SK-N-SH (cell line): ENCODE results near the gene OBSL1. TPM values are rescaled to one million over a fixed set of nuclear protein-coding genes. Genes with fewer than 3 reads are reported as not detected.

Experiments
- CTCF ChIA-PET: fragments of 300-600, 350-600 bp; formaldehyde crosslinking; extraction: SDS; loops from one replicate; lab custom pipeline; 2021; lab: Yijun Ruan, JAX
- POLR2A ChIA-PET: fragments of 350-600 bp; sonication (Branson Sonifier 250); formaldehyde crosslinking; extraction: SDS; loops from one replicate; lab custom pipeline; 2020; ENCODE audit warnings: antibody characterized with exemption, inconsistent platforms; lab: Yijun Ruan, JAX
- DNase-seq: peaks from one replicate; pipeline ENCODE4 v3.0.0; 2012
- H2AFZ ChIP-seq: fragments of 200-600 bp; sonication (generic); 2 replicates; pipeline ENCODE4 v1.8.1; 2016; ENCODE audit warnings: antibody characterized with exemption, mild to moderate bottlenecking, low read depth
- H3F3A ChIP-seq: fragments of 200-600 bp; sonication (generic); replicated peaks from 2 replicates; pipeline ENCODE3; 2016; ENCODE audit warnings: antibody characterized with exemption, mild to moderate bottlenecking; ENCODE audit not compliant: insufficient read depth
- H3K27ac ChIP-seq, 2 experiments: fragments of 200-500 bp in 1 of 2; fragments of 200-600 bp in 1 of 2; sonication (Bioruptor generic) in 1 of 2; sonication (generic), shearing (Covaris generic) in 1 of 2; 2 replicates each; pipeline versions ENCODE4 v1.5.1 to v1.6.1; 2014 to 2016; ENCODE audit warnings: low read depth in 2 of 2, inconsistent platforms in 1 of 2, low read length in 1 of 2, mild to moderate bottlenecking in 1 of 2, mixed read lengths in 1 of 2
- H3K27me3 ChIP-seq: fragments of 200-600 bp; sonication (generic), shearing (Covaris generic); 2 replicates; pipeline ENCODE4 v1.6.1; 2016; ENCODE audit warnings: mixed run types; ENCODE audit not compliant: insufficient read depth
- H3K36me3 ChIP-seq, 2 experiments: fragments of 200-500 bp in 1 of 2; fragments of 200-600 bp in 1 of 2; sonication (Bioruptor generic) in 1 of 2; sonication (generic) in 1 of 2; replicated peaks in 1 of 2; 2 replicates each; pipeline versions ENCODE3 to v1.5.1; 2014 to 2016; ENCODE audit warnings: low read length in 1 of 2, mild to moderate bottlenecking in 1 of 2; ENCODE audit not compliant: insufficient read depth in 2 of 2, control insufficient read depth in 1 of 2
- H3K4me1 ChIP-seq, 2 experiments: fragments of 200-500 bp in 1 of 2; fragments of 200-600 bp in 1 of 2; sonication (Bioruptor generic) in 1 of 2; sonication (generic), shearing (Covaris generic) in 1 of 2; 2 replicates each; pipeline versions ENCODE4 v1.5.1 to v1.6.1; 2014 to 2016; ENCODE audit warnings: low read depth in 1 of 2, low read length in 1 of 2, mixed run types in 1 of 2; ENCODE audit not compliant: insufficient read depth in 2 of 2, control insufficient read depth in 1 of 2
- H3K4me2 ChIP-seq: fragments of 200-600 bp; sonication (generic), shearing (Covaris generic); 2 replicates; pipeline ENCODE4 v1.6.1; 2017; ENCODE audit warnings: mixed run types
- H3K4me3 ChIP-seq, 2 experiments: fragments of 200-500 bp in 1 of 2; fragments of 200-600 bp in 1 of 2; sonication (Bioruptor generic) in 1 of 2; sonication (generic), shearing (Covaris generic) in 1 of 2; 2 replicates each; pipeline versions ENCODE4 v1.5.1 to v1.8.1; 2014 to 2016; ENCODE audit warnings: low read depth in 2 of 2, inconsistent platforms in 1 of 2, low read length in 1 of 2, mild to moderate bottlenecking in 1 of 2, mixed read lengths in 1 of 2, moderate library complexity in 1 of 2
- H3K79me2 ChIP-seq: fragments of 200-600 bp; sonication (generic); 2 replicates; pipeline ENCODE4 v1.8.1; 2017; ENCODE audit warnings: mild to moderate bottlenecking; ENCODE audit not compliant: insufficient read depth
- H3K9ac ChIP-seq: fragments of 200-600 bp; sonication (generic); 2 replicates; pipeline ENCODE4 v1.6.1; 2017; ENCODE audit warnings: mixed run types
- H3K9me2 ChIP-seq: fragments of 200-600 bp; sonication (generic); 2 replicates; pipeline ENCODE4 v1.6.1; 2017; ENCODE audit warnings: mixed run types
- H3K9me3 ChIP-seq: fragments of 200-600 bp; sonication (generic); 2 replicates; pipeline ENCODE4 v1.6.1; 2017; ENCODE audit warnings: mixed run types, mild to moderate bottlenecking, moderate library complexity
- H4K20me1 ChIP-seq: fragments of 200-600 bp; sonication (generic); 2 replicates; pipeline ENCODE4 v1.6.1; 2017; ENCODE audit warnings: mild to moderate bottlenecking, mixed run types; ENCODE audit not compliant: insufficient read depth
- CHD2 ChIP-seq: fragments of 150-350 bp; IDR thresholded peaks from 2 replicates; pipeline ENCODE4 v1.6.1; 2018; ENCODE audit warnings: low read length; ENCODE audit not compliant: partially characterized antibody
- EZH2phosphoT487 ChIP-seq: fragments of 200-600 bp; sonication (generic); IDR thresholded peaks from 2 replicates; pipeline ENCODE4 v1.6.1; 2017; ENCODE audit warnings: low read depth, mixed run types, mild to moderate bottlenecking, antibody characterized with exemption, moderate library complexity, borderline replicate concordance
- JUND ChIP-seq: IDR thresholded peaks from 2 replicates; pipeline ENCODE4 v1.4.0; 2012
- NFIC ChIP-seq: IDR thresholded peaks from 2 replicates; pipeline ENCODE4 v1.4.0; 2012; ENCODE audit warnings: borderline replicate concordance
- RAD21 ChIP-seq: IDR thresholded peaks from 2 replicates; pipeline ENCODE4 v1.6.1; 2012; ENCODE audit warnings: mild to moderate bottlenecking, low read length
- RCOR1 ChIP-seq: fragments of 150-350 bp; IDR thresholded peaks from 2 replicates; pipeline ENCODE4 v1.6.1; 2017; ENCODE audit warnings: antibody characterized with exemption, low read length
- RFX5 ChIP-seq: IDR thresholded peaks from 2 replicates; pipeline ENCODE4 v1.6.1; 2012; ENCODE audit warnings: mild to moderate bottlenecking, improper control_type of control experiment, low read length
- SMC3 ChIP-seq: IDR thresholded peaks from 2 replicates; pipeline ENCODE4 v1.6.1; 2012; ENCODE audit warnings: low read depth, low read length, improper control_type of control experiment
- YY1 ChIP-seq: IDR thresholded peaks from 2 replicates; pipeline ENCODE4 v1.4.0; 2012; ENCODE audit warnings: low read depth, mild to moderate bottlenecking
- WGBS: methylation state at CpG from one replicate; pipeline ENCODE4 v1.1.6; 2017; ENCODE audit warnings: low lambda C conversion rate; 5-methylcytosine and 5-hydroxymethylcytosine counted together
- polyA plus RNA-seq, 3 experiments: library from polyadenylated mRNA; depleted of rRNA; stranded (reverse); fragments of >200 nt; gene quantifications; 2 replicates each; pipeline ENCODE4 v1.2.3, GENCODE V29; 2012
- TF ChIP-seq, protein P1 (sequence below): fragments of 150-350 bp; IDR thresholded peaks from 2 replicates; pipeline ENCODE4 v1.6.1; 2017; ENCODE audit warnings: antibody characterized with exemption, low read length, low read depth, borderline replicate concordance
- TF ChIP-seq, protein P2 (sequence below): fragments of 200-600 bp; sonication (generic); IDR thresholded peaks from 2 replicates; pipeline ENCODE4 v1.6.1; 2017; ENCODE audit warnings: antibody characterized with exemption, mild to moderate bottlenecking, moderate library complexity

The OBSL1 gene
- polyA plus RNA-seq, 1 of the 3 experiments (the other 2 are of a cell fraction): 93.0 TPM

DNA sequence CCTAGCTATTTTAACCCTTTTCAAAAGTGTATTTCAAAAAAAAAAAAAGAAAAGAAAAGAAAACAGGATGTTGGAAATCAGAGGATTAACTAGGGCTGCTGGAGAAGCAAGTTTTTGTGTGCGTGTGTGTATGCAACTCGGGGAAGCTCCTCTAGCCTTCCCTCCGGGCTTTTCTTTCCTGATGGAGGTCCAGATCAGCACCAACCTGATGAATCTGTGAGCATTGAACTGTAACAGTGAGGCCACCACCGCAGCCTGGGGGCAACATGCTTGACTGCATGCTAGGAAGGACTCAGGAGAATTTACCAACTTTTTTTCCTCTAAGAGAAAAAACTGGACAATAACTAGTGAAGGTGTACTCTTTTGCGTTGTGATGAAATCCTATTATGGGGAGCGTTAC lies 2.3 kb downstream of the OBSL1 start (continued):
- no peak for TF ChIP-seq SMC3
- TF ChIP-seq JUND: no peak
- TF ChIP-seq, protein P1, sequence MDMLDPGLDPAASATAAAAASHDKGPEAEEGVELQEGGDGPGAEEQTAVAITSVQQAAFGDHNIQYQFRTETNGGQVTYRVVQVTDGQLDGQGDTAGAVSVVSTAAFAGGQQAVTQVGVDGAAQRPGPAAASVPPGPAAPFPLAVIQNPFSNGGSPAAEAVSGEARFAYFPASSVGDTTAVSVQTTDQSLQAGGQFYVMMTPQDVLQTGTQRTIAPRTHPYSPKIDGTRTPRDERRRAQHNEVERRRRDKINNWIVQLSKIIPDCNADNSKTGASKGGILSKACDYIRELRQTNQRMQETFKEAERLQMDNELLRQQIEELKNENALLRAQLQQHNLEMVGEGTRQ: no peak

DNA sequence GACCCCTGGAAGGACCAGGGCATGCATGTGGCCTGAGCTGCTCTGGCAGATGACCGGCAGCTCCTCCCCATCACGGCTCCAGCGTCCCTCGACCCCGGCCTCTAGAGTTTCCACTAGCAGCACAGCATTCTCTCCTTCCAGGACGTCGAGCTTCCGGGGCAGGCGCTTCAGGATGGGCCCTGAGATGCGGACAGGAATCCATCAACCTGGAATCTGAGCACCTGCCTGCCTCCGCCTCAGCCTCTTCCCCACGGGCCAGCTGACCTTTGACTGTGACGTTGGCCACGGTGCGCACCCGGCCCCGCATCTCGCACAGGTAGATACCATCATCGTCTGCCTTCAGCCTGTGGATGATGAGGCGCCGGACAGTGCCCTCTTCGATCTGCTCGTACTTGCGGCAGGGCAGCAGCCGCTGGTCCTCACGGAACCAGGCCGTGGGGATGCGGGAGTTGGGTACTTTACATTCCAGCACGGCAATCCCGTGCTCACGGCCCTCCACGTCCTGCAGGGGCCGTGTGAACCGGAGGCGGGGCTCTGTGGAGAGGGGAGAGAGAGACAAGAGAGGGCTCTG lies 3.5 kb downstream of the OBSL1 start:
- ChIA-PET POLR2A (interaction anchor here (1.1 to 2.6 kb wide), 2 partner anchors 15 to 30 kb away, joined by 3 to 12 read pairs; partner anchors contain the start of gene STK11IP), CTCF (interaction anchor here (1.1 to 1.8 kb wide), 5 partner anchors 10 to 165 kb away, joined by 3 to 7 read pairs (median 5); no protein-coding TSS in a partner anchor)
- Histone ChIP-seq H3K9ac (no peak overlapping the region), H2AFZ (no peak overlapping the region), H4K20me1 (no peaks in the 10 kb centered on the region), H3K27me3 (no peaks in the 10 kb centered on the region), H3K4me2 (no peak overlapping the region), H3K79me2 (peaks cover 4% of the 10 kb centered on the region; the same call in 1 of the 2 replicates), H3K9me3 (no peaks in the 10 kb centered on the region), H3K9me2 (no peaks in the 10 kb centered on the region), H3K4me3 (no peak overlapping the region), H3K36me3 (peaks cover 8 to 34% of the 10 kb centered on the region in 2 experiments), H3K27ac (no peak overlapping the region), H3K4me1 (peaks cover 3 to 21% of the 10 kb centered on the region in 2 experiments; a peak in 1 of 4 replicates), H3F3A (peaks cover 3% of the 10 kb centered on the region)
- no peak for DNase-seq
- WGBS: 97% methylated on average over 29 of the region's 35 CpGs
- no peak for TF ChIP-seq RAD21
- TF ChIP-seq, protein P2, sequence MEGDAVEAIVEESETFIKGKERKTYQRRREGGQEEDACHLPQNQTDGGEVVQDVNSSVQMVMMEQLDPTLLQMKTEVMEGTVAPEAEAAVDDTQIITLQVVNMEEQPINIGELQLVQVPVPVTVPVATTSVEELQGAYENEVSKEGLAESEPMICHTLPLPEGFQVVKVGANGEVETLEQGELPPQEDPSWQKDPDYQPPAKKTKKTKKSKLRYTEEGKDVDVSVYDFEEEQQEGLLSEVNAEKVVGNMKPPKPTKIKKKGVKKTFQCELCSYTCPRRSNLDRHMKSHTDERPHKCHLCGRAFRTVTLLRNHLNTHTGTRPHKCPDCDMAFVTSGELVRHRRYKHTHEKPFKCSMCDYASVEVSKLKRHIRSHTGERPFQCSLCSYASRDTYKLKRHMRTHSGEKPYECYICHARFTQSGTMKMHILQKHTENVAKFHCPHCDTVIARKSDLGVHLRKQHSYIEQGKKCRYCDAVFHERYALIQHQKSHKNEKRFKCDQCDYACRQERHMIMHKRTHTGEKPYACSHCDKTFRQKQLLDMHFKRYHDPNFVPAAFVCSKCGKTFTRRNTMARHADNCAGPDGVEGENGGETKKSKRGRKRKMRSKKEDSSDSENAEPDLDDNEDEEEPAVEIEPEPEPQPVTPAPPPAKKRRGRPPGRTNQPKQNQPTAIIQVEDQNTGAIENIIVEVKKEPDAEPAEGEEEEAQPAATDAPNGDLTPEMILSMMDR: no peak
- TF ChIP-seq EZH2phosphoT487: no peak
- TF ChIP-seq RFX5: no peak

DNA sequence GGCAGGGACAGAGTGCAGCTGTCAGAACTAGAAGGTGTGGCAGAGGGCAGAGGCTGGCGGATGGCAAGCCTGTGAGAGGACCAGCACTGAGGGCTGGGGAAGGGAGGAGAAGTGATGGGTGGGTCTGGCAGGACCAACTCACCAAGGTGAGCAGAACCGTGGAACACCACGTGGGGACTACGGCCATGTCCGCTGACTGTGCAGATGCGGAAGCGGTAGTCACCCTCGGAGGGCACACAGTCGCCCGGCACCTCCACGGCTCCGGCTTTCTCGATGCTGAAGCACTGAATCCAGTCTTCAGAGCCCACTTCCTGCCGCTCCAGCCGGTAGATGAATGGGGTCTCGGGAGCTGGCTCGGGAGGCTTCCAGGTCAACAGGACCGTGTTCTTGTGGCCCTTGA lies 4.2 kb downstream of the OBSL1 start:
- DNase-seq: no peak
- H3K27me3 ChIP-seq: no peaks in the 10 kb centered on the region
- CTCF ChIA-PET: interaction anchor here (1.1 to 1.8 kb wide), 5 partner anchors 9 to 164 kb away, joined by 3 to 7 read pairs (median 5); no protein-coding TSS in a partner anchor
- WGBS: 93% methylated on average over 6 of the region's 18 CpGs
- H3K9ac ChIP-seq: no peak overlapping the region
- no peak for TF ChIP-seq RCOR1
- no peak for TF ChIP-seq EZH2phosphoT487
- no peak for TF ChIP-seq YY1
- TF ChIP-seq NFIC: no peak
- no peak for TF ChIP-seq CHD2
- H4K20me1 ChIP-seq: no peaks in the 10 kb centered on the region
- H3K4me2 ChIP-seq: no peak overlapping the region
- H3F3A ChIP-seq: no peaks in the 10 kb centered on the region
- peaks cover 4% of the 10 kb centered on the region; the same call in 1 of the 2 replicates for H3K79me2 ChIP-seq
- H3K9me3 ChIP-seq: no peaks in the 10 kb centered on the region
- H3K36me3 ChIP-seq: peaks cover 8 to 36% of the 10 kb centered on the region in 2 experiments
- H2AFZ ChIP-seq: no peak overlapping the region
- POLR2A ChIA-PET: interaction anchor here (1.1 to 2.6 kb wide), 2 partner anchors 15 to 30 kb away, joined by 3 to 12 read pairs; partner anchors contain the start of gene STK11IP
- no peaks in the 10 kb centered on the region for H3K9me2 ChIP-seq
- H3K4me3 ChIP-seq: no peak overlapping the region
- H3K4me1 ChIP-seq: peaks cover 3 to 16% of the 10 kb centered on the region in 2 experiments; a peak in 1 of 4 replicates
- no peak overlapping the region for H3K27ac ChIP-seq
